Embryonic facial prominence (tissue), 1 donor: ENCODE results near the gene FOXO1.

Experiments
- DNase-seq: peaks from one replicate; pipeline ENCODE4 v3.0.0-alpha.2; 2016; ENCODE audit errors: extremely low spot score

The FOXO1 gene

GRCh38 chr13:40549500-40550094 is 116.8 kb downstream of the FOXO1 start:
- DNase-seq = no peak

DNA sequence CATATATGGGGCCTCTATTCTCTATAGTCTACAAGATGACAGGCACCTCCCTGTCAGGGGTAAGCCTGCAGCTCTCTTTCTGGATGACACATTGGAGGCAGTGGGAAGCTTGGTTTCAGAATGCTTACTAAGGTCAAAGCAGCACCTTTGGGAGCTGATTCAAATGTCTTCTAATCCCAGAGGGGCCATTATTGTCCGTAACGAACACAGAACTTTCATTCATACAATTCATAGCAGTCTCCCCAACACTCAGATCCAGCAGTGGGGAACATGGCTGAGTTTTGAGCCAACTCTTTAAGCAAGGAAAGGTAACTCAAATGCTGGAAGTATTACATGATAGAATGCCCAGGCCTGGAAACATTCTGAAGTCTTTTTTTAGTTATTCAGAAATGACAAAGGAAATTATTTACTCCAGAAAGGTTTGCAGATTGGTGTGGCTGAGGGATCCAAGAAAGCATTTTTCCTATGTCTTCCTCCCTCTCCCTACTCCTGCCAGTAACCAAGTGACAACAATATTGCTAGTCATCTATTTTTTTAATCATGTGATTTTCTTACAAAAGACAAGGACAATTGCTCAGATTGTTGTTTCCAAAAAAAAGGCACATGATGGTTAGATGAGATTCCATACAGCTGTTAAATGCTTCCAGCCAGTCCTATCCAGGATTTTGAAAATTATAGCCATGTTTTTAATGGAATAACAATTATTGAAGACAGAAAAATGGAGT is 118.7 kb downstream of the FOXO1 start:
- DNase-seq = no peak

- DNase-seq = no peak
Observed at GRCh38 chr13:40546047-40546446, 120.4 kb downstream of the FOXO1 start.

DNA sequence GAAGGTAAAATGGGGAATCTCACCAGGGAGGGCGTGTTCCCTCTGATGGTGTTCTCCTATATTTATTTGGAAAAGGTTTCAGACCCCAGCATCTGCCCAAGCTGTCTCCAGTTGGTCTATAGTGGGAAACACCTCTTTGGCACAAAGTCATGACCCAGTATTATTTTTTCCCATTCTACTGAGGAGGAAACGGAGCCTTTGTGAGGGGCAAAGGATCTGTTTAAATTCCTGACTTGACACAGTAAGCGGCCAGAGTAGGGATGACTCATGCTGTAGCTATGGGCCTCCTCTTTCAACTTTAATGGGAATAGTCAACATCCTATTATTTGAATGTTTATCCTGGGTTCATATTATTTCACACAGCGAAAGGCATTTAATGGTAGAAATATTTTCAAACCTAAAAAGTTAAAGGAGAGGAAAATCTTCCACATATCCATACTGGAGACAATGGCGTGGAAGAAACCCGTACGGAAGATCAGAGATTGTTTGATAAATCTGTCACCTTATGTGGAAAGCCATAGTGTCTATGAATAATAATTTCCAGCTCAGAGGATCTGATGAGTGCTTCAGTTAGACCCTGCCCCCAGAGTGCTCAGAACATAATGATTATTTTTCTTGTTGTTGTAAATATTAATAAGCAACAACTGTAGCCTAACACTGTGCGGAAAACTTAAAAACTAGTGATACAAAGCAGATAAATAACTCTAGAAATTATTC is 126.0 kb downstream of the FOXO1 start:
- DNase-seq = no peak

DNA sequence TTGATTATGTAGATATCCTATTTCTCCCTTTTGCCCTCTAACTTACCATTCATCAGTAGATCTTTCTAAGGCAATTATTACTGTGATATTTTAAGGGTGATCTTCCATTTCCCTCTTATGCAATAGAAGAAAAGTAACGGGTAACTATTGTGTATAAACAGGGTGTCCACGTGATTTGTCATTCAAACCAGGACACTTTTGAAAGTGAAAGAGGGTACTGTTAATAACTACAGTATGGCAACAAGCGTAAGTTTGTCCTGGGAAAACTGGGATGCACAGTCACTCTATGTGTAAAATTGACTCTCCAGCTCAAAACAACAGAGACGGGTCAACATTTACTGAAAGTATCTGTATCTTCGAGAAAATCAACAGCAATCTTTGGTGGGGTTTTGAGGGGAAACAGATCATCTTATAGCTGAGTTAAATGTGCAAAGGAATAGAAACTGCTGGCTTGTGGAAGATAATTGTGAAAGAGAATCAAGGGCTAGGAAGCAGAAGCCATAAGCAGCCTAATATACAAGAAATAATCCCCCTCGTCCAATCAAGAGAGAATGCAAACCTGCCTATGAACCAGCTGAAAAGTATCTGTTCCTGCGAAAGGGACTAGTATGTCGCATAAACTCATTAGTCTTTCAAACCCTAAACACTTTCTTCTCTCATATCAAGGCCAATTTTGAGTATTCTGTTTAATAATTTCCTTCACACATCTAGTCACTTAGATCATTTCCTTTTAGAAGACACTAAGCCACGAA is 126.7 kb downstream of the FOXO1 start:
- no peak for DNase-seq

DNA sequence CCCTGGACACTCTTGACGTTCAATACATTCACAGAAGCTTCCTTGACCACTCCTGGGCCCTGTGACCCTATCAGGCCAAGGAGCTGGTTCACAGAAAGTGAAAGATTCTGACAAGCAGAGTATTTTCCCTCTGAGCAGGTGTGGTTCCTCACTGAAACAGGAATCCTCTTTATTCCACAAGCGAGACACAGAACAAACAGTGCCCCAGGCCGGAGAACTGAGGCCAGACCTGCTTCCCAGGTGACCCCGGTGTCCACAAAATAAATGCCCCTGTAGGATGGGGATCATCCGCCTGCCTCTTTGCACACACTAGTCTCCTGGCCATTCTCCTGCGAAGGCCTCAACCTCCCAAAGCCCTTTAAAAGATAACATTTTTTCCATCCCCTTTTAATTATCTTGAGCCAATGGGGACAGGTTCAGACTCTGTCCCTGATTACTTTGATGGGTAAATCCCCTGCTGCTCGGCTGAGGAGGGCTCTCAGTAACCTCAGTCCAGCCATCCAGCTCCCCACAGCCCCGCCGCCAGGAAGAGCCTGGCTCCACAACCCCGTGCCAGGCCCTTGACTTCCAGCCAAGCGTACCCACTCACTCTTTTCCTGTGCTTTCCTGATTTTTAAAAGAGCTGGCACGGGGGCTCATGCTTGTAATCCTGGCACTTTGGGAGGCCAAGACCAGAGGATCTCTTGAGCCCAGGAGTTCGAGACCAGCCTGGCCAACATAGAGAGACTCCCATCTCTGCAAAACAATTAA is 129.1 kb downstream of the FOXO1 start:
- no peak for DNase-seq

GRCh38 chr13:40536443-40537113 is 129.9 kb downstream of the FOXO1 start:
- no peak for DNase-seq

GRCh38 chr13:40535345-40535836 is 131.1 kb downstream of the FOXO1 start:
- DNase-seq = no peak

- DNase-seq = no peak
Observed at GRCh38 chr13:40534456-40534855, 132.0 kb downstream of the FOXO1 start.

DNA sequence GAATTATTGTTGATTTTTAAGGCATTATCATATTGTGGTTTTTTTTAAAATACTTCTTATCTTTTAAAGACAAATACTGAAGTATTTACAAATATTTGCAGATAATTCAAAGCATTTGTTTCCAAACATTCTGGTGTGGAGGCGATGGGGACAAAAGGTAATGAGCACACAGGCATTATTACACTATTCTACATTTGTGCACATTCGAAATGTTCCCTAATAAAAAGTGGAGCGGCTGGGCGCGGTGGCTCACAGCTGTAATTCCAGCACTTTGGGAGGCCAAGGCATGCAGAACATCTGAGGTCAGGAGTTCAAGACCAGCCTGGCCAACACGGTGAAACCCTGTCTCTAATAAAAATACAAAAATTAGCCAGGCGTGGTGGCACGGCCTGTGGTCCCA is 133.4 kb downstream of the FOXO1 start:
- DNase-seq = no peak

GRCh38 chr13:40530961-40531360 is 135.5 kb downstream of the FOXO1 start:
- DNase-seq = no peak

- no peak for DNase-seq
Observed at GRCh38 chr13:40528881-40529280, 137.6 kb downstream of the FOXO1 start.

- DNase-seq = no peak
Observed at GRCh38 chr13:40527914-40528313, 138.5 kb downstream of the FOXO1 start.

DNA sequence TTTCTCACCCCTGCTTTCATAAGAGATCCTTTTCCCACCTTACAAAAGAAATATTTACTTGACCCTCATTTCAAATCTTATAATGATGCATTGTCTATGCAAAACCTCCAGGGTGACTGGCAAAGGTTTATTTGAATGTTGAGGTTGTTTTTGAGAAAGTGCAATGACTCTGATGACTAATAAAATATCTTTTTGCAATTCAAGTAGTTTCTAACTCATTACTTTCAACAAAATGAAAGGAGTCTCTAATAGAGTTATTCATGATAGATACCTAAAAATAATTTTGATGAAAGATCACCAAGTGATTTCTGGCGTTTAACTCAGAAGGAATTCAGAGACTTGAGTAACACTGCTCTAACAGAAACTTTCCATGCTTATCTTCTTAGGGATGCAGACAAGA is 144.2 kb downstream of the FOXO1 start:
- no peak for DNase-seq

- no peak for DNase-seq
Observed at GRCh38 chr13:40520916-40521315, 145.5 kb downstream of the FOXO1 start.

DNA sequence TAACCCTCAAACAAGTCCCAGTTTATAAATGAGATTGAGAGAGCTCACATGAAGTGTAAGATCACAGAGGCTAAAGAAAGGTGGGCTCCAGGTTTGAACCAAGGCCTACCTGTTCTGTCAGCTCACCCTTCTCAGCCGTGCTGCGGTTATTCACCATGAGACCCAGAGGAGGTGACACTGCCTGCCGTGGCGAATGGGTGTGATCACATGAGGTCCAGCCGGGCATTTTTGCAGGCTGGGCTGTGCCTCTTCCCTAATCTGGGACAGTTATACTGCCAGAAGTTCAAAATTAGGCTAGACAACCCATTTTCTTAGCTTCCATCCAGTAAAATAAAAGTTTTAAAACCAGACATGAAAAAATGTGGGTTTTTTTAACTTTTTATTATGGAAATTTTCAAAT is 146.8 kb downstream of the FOXO1 start:
- DNase-seq = no peak

DNA sequence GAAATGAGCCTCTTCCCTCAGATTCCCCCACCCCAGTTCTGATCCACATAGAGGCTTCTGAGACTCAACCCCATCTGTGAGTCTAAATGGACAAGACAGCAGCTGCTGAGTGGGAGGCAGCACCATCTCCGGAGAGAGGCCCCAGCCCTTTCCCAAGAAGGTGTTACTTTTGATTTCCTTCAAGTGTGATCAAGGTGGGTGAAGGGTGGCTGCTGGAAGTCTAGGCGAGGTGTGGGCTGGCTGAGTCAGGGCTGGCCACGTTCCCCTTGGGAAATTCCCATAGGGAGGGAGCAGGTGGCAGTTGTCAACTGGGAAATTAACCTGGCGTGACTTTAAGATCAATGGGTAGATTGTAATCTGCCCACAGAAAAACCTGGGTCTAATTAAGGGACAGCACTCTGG is 148.0 kb downstream of the FOXO1 start:
- no peak for DNase-seq

GRCh38 chr13:40517486-40518480 is 148.7 kb downstream of the FOXO1 start:
- DNase-seq = no peak

DNA sequence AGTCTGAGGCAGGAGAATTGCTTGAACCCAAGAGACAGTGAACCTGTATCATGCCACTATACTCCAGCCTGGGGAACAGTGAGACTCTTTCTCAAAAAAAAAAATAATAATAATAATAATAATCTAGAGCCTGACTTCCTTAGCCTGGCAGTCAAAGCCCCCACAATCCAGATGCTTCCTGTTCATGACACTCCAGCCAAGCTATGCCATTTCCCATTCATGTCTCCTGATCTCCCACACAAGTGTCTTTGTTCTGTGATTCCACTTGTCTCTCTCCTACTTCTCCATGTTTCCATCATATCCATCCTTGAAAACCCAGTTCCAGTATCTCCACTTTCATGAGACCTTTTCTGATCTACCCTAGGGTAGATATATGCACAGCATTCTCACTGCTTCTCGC is 150.7 kb downstream of the FOXO1 start:
- no peak for DNase-seq

DNA sequence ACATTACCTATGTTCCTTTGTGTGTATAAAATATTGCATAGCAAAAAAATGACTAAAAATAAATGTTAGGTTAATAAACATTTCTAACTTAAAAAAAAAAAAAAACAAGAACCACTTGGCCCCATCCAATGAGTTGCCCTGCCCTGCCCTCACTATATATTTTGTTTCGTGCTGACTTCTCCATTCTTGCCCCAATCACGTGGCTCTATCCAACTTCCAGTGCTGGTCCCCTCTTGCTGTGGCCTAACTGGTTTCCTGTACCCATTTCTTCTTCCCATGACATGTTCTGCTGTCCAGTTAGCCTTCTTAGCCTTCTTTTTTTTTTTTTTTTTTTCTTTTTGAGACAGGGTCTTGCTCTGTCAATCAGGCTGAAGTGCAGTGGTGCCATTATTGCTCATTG is 151.6 kb downstream of the FOXO1 start:
- DNase-seq = no peak
